K562 (cell line): ENCODE measurements around the gene STX1B. TPM values are rescaled to one million over a fixed set of nuclear protein-coding genes. Genes with fewer than 3 reads are reported as not detected.
A peak's percentile ranks its signal among the peaks of the same experiment; 100 is the strongest.

Source experiments
- ATAC-seq: fragments of 200-7000 bp; cut with Tn5 transposase; 3 replicates; pipeline ENCODE4 v1.9.1; 2020; ENCODE audit warnings: moderate library complexity
- BruUV-seq: library from RNA; stranded (reverse); fragments of 400-500 nt; replicated peaks from 2 replicates; lab custom pipeline; 2021; lab: Mats Ljungman, UMichigan
- CTCF ChIA-PET: fragments of 300-600 bp; formaldehyde crosslinking; extraction: SDS; loops from one replicate; lab custom pipeline; 2021; ENCODE audit warnings: low intra/inter-chr PET ratio; lab: Yijun Ruan, JAX
- POLR2A ChIA-PET: fragments of 300-600, 350-650 bp; sonication (Branson Sonifier 250); formaldehyde crosslinking; extraction: SDS; loops from one replicate; lab custom pipeline; 2021; ENCODE audit warnings: antibody characterized with exemption, inconsistent platforms; lab: Yijun Ruan, JAX
- DNase-seq, 4 experiments: peaks; one replicate each; pipeline versions ENCODE4 v3.0.0 to v3.0.0-alpha.2; 2011 to 2018; ENCODE audit warnings: low spot score in 3 of 4, mixed read lengths in 3 of 4; ENCODE audit errors: extremely low read depth in 1 of 4
- FAIRE-seq: peaks from 2 replicates; lab custom pipeline; 2011; peaks lifted over from hg19 to GRCh38; lab: Jason Lieb, UNC
- H2AFZ ChIP-seq: 2 replicates; pipeline ENCODE4 v1.6.0; 2011; ENCODE audit warnings: low read depth, low read length, control low read depth, inconsistent platforms
- H3K27ac ChIP-seq: fragments of 200-600 bp; 3 replicates; pipeline ENCODE4 v1.8.0; 2011; ENCODE audit warnings: low read depth, mild to moderate bottlenecking, control low read depth, inconsistent platforms, low read length, moderate library complexity, mixed read lengths; ENCODE audit errors: extremely low read depth
- H3K27me3 ChIP-seq, 2 experiments: fragments of 300-600 bp in 1 of 2; 2 replicates in 1 of 2; 3 replicates in 1 of 2; pipeline versions ENCODE4 v1.6.0 to v1.8.0; 2011; ENCODE audit warnings: inconsistent platforms in 2 of 2, low read length in 2 of 2, mild to moderate bottlenecking in 1 of 2, mixed read lengths in 1 of 2, moderate library complexity in 1 of 2; ENCODE audit not compliant: control insufficient read depth in 2 of 2, insufficient read depth in 2 of 2
- H3K36me3 ChIP-seq: fragments of 300-600 bp; 3 replicates; pipeline ENCODE4 v1.8.0; 2011; ENCODE audit warnings: mild to moderate bottlenecking, low read length, inconsistent platforms; ENCODE audit not compliant: control insufficient read depth, insufficient read depth
- H3K4me1 ChIP-seq, 2 experiments: fragments of 200-600 bp in 1 of 2; replicated peaks in 1 of 2; 2 replicates in 1 of 2; 3 replicates in 1 of 2; pipeline versions ENCODE4 v1.5.1 to v1.8.0; 2011; ENCODE audit warnings: inconsistent platforms in 2 of 2, low read length in 2 of 2, mild to moderate bottlenecking in 1 of 2, mixed read lengths in 1 of 2, moderate library complexity in 1 of 2; ENCODE audit not compliant: control insufficient read depth in 2 of 2, insufficient read depth in 2 of 2
- H3K4me2 ChIP-seq: 2 replicates; pipeline ENCODE4 v1.6.1; 2011; ENCODE audit warnings: low read length, control low read depth, inconsistent platforms, mixed read lengths; ENCODE audit not compliant: insufficient read depth
- H3K4me3 ChIP-seq: fragments of 200-600 bp; sonication (generic), shearing (Covaris generic); 2 replicates; pipeline ENCODE4 v1.5.1; 2016; ENCODE audit warnings: control low read depth, inconsistent platforms
- H3K79me2 ChIP-seq: fragments of 200-600 bp; 3 replicates; pipeline ENCODE4 v1.8.0; 2011; ENCODE audit warnings: low read length, inconsistent platforms; ENCODE audit not compliant: control insufficient read depth, insufficient read depth
- H3K9ac ChIP-seq, 2 experiments: 2 replicates each; pipeline versions ENCODE4 v1.6.0 to v1.6.1; 2011; ENCODE audit warnings: low read depth in 2 of 2, low read length in 2 of 2, control low read depth in 1 of 2, inconsistent platforms in 1 of 2, mild to moderate bottlenecking in 1 of 2, mixed read lengths in 1 of 2; ENCODE audit not compliant: insufficient read depth in 1 of 2
- H3K9me1 ChIP-seq: one replicate; pipeline ENCODE4 v1.6.0; 2011; ENCODE audit warnings: inconsistent platforms, mild to moderate bottlenecking, low read length, moderate library complexity; ENCODE audit not compliant: control insufficient read depth, insufficient read depth
- H3K9me3 ChIP-seq: replicated peaks from 2 replicates; pipeline ENCODE4 v1.5.1; 2011; ENCODE audit warnings: low read depth, low read length, inconsistent platforms; ENCODE audit not compliant: control insufficient read depth, insufficient read depth
- H4K20me1 ChIP-seq: replicated peaks from 2 replicates; pipeline ENCODE4 v1.6.1; 2011; ENCODE audit warnings: low read length, inconsistent platforms, mixed read lengths; ENCODE audit not compliant: control insufficient read depth, insufficient read depth
- RBFOX2 ChIP-seq: fragments of 200-400 bp; formaldehyde crosslinking; IDR thresholded peaks from 2 replicates; pipeline ENCODE4 v1.6.1; 2017; ENCODE audit warnings: low read depth, mild to moderate bottlenecking, low read length, moderate library complexity
- SAFB2 ChIP-seq: fragments of 200-400 bp; formaldehyde crosslinking; IDR thresholded peaks from 2 replicates; pipeline ENCODE4 v1.6.1; 2018; ENCODE audit warnings: borderline replicate concordance, low read length, low read depth, moderate library complexity; ENCODE audit not compliant: severe bottlenecking
- SMAD4 ChIP-seq: fragments of 250-450 bp; sonication (Bioruptor Pico); conservative IDR thresholded peaks from 2 replicates; pipeline ENCODE4 v1.8.0; 2021; ENCODE audit warnings: inconsistent platforms, mild to moderate bottlenecking, moderate library complexity
- TGIF2 ChIP-seq: sonication (generic); formaldehyde crosslinking; IDR thresholded peaks from 2 replicates; pipeline ENCODE4 v1.8.1; 2022; ENCODE audit warnings: mild to moderate bottlenecking, missing genetic modification reagents, moderate library complexity
- WGBS: fragments of 100-300 bp; shearing (Covaris generic); methylation state at CpG from one replicate; pipeline ENCODE4 v1.1.6; 2016; ENCODE audit warnings: low coverage, mixed read lengths; ENCODE audit not compliant: insufficient coverage; ENCODE audit errors: missing lambda C conversion rate; 5-methylcytosine and 5-hydroxymethylcytosine counted together
- in situ Hi-C: fragments of 300-500 bp; cut with MboI; formaldehyde crosslinking; loops from 4 replicates; pipeline ENCODE4 v1.15.0; 2018; ENCODE audit warnings: inconsistent platforms, mixed read lengths
- intact Hi-C: fragments of 100-400 bp; cut with micrococcal nuclease; formaldehyde crosslinking; loops from 2 replicates; pipeline ENCODE4 v1.14.2; 2022
- polyA plus RNA-seq, 8 experiments: library from polyadenylated mRNA; depleted of rRNA in 4 of 8; stranded (reverse) in 5 of 8; unstranded in 3 of 8; fragments of >200 nt; fragmentation: Nextera tagmentation in 2 of 8; fragmentation: Illumina TruSeq in 1 of 8; extraction: Ambion mirVana in 2 of 8; extraction: Trizol in 1 of 8; gene quantifications; 2 replicates each; pipeline versions ENCODE4 v1.2.1 to v1.2.3, GENCODE V29; 2011 to 2014; ENCODE audit warnings: inconsistent platforms in 1 of 8, missing spikeins in 1 of 8
- total RNA-seq, 7 experiments: library from RNA; depleted of rRNA in 6 of 7; stranded (reverse); fragments of >200 nt in 6 of 7; fragmentation: Illumina TruSeq in 2 of 7; extraction: Trizol in 2 of 7; gene quantifications; 2 replicates each; pipeline versions ENCODE4 v1.2.1 to v1.2.3, GENCODE V29; 2011 to 2021; ENCODE audit warnings: low replicate concordance in 1 of 7
- TF ChIP-seq, protein P1 (sequence below): sonication (generic); formaldehyde crosslinking; IDR thresholded peaks from 2 replicates; pipeline ENCODE4 v1.8.1; 2023; ENCODE audit warnings: mild to moderate bottlenecking, missing genetic modification reagents
- TF ChIP-seq, protein P2 (sequence below), 3 experiments: IDR thresholded peaks in 2 of 3; conservative IDR thresholded peaks in 1 of 3; 2 replicates each; pipeline ENCODE4 v1.5.1; 2011 to 2012; ENCODE audit warnings: low read length in 3 of 3, mild to moderate bottlenecking in 3 of 3, control low read depth in 2 of 3, improper control_type of control experiment in 1 of 3, inconsistent platforms in 1 of 3, low read depth in 1 of 3, mixed read lengths in 1 of 3, moderate library complexity in 1 of 3; ENCODE audit not compliant: insufficient read depth in 2 of 3

Gene STX1B
- total and polyA plus RNA-seq, 9 of the 15 experiments (the other 6 are each of a cell fraction or from before 2014, with no cell fraction given), result 0.07 to 2.5 (median 0.86) TPM

DNA sequence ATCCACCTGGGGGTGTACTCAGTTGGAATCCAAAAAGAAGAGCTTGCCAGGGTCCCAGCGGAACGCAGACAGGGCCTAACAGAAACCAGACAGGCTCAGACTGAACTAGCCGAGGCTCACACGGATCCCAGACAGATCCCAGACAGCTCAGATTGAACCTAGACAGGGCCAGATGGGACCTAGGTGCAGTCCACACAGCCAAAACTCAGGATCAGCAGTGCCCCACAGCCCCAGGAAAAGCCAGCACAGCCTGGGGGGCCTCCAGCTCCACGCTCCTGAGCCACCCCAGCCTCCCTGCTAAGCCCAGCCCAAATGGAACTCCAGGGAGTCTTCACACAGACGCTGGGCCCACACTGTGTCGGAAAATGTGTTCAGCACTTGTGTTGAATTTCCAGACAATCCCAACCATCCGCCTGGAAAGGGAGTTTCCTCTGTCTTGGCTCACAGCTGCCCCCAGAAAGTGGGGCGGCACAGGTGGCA, 7.5 kb downstream of the STX1B start:
- no peak overlapping the region for H3K4me2 ChIP-seq
- peak overlapping the region in 1 of 2 experiments; percentile 43; a peak in 1 of 4 replicates for H3K9ac ChIP-seq
- in situ Hi-C loops (no loop called here), intact Hi-C loops (no loop called here)
- no peaks in the 10 kb centered on the region for H3K9me1 ChIP-seq
- H4K20me1 ChIP-seq, result no peaks in the 10 kb centered on the region
- H3K4me1 ChIP-seq, result peaks cover 31 to 34% of the 10 kb centered on the region in 2 experiments
- WGBS, result 66% methylated on average over 9 of the region's 9 CpGs
- ChIA-PET POLR2A (interaction anchor here (0.6 to 2.1 kb wide), 10 partner anchors 20 to 453 kb away, joined by 3 to 13 read pairs (median 3); partner anchors contain the start of genes FUS and PYCARD), CTCF (no interaction called here)
- H3K36me3 ChIP-seq, result no peaks in the 10 kb centered on the region
- ATAC-seq (no peak), DNase-seq (no peak), FAIRE-seq (no peak)
- H3K79me2 ChIP-seq, result no peaks in the 10 kb centered on the region
- H3K9me3 ChIP-seq, result no peaks in the 10 kb centered on the region
- no peak overlapping the region for H3K4me3 ChIP-seq
- no peaks in the 10 kb centered on the region for H3K27me3 ChIP-seq
- BruUV-seq, result no TSS peak
- H2AFZ ChIP-seq, result no peak overlapping the region
- H3K27ac ChIP-seq, result no peak overlapping the region
- TF ChIP-seq TGIF2 (CRISPR knock-in tag) (no peak), SMAD4 (CRISPR knock-in tag) (no peak), RBFOX2 (no peak), SAFB2 (no peak)
- TF ChIP-seq, protein P1, sequence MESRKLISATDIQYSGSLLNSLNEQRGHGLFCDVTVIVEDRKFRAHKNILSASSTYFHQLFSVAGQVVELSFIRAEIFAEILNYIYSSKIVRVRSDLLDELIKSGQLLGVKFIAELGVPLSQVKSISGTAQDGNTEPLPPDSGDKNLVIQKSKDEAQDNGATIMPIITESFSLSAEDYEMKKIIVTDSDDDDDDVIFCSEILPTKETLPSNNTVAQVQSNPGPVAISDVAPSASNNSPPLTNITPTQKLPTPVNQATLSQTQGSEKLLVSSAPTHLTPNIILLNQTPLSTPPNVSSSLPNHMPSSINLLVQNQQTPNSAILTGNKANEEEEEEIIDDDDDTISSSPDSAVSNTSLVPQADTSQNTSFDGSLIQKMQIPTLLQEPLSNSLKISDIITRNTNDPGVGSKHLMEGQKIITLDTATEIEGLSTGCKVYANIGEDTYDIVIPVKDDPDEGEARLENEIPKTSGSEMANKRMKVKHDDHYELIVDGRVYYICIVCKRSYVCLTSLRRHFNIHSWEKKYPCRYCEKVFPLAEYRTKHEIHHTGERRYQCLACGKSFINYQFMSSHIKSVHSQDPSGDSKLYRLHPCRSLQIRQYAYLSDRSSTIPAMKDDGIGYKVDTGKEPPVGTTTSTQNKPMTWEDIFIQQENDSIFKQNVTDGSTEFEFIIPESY (CRISPR knock-in tag), result no peak
- TF ChIP-seq, protein P2, sequence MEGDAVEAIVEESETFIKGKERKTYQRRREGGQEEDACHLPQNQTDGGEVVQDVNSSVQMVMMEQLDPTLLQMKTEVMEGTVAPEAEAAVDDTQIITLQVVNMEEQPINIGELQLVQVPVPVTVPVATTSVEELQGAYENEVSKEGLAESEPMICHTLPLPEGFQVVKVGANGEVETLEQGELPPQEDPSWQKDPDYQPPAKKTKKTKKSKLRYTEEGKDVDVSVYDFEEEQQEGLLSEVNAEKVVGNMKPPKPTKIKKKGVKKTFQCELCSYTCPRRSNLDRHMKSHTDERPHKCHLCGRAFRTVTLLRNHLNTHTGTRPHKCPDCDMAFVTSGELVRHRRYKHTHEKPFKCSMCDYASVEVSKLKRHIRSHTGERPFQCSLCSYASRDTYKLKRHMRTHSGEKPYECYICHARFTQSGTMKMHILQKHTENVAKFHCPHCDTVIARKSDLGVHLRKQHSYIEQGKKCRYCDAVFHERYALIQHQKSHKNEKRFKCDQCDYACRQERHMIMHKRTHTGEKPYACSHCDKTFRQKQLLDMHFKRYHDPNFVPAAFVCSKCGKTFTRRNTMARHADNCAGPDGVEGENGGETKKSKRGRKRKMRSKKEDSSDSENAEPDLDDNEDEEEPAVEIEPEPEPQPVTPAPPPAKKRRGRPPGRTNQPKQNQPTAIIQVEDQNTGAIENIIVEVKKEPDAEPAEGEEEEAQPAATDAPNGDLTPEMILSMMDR (IDR thresholded peaks at IDR 0.05 in 2 of 3, conservative IDR thresholded peaks at IDR 0.05 in 1 of 3; ENCODE audit: insufficient read depth in 2 of 3, low read depth in 1 of 3, low read length in 3 of 3), result no peak
- TF ChIP-seq, all 486 proteins: peak for 0
